Posterior vena cava (tissue), 2 donors: ENCODE measurements around the gene CYYR1. TPM values are rescaled to one million over a fixed set of nuclear protein-coding genes. Genes with fewer than 3 reads are reported as not detected.
"Not testable (repeated sequence)": the region's sequence is repeated elsewhere in the genome, so short reads cannot be mapped to it uniquely, and the experiment has no call there.

Source experiments
- DNase-seq: peaks from one replicate; pipeline ENCODE4 v3.0.0-alpha.2; 2020; ENCODE audit warnings: low spot score
- intact Hi-C, 2 donors: fragments of 100-400 bp; cut with DNase I; formaldehyde crosslinking; loops; one replicate each; pipeline versions ENCODE4 v1.14.1 to v1.14.2; 2022 to 2023
- total RNA-seq, 2 donors: library from RNA; stranded (reverse); fragmentation: NEBNext Ultra II Directional; extraction: Animal tissue kit (Norgen Biotek cat#: 25700); gene quantifications; one replicate each; pipeline ENCODE4 v1.2.1, GENCODE V29; 2021
- donor health status: DM: yes; HTN: yes; CAD: no.
- donor health status: DM: yes; HTN: yes; CAD: no.

The CYYR1 gene
- total RNA-seq, 2 donors from 2014 or later: 18.1 to 22.8 TPM

- intact Hi-C loops: no loop called here
- DNase-seq: no peak
These were observed 69.7 kb downstream of the CYYR1 start for GRCh38 chr21:26503414-26503813.

GRCh38 chr21:26501495-26502021, 71.5 kb downstream of the CYYR1 start:
- DNase-seq: no peak
- intact Hi-C loops: no loop called here

- intact Hi-C loops: no loop called here
- DNase-seq: no peak
These were observed 73.6 kb downstream of the CYYR1 start for GRCh38 chr21:26499495-26499894.

GRCh38 chr21:26495283-26495849, 77.7 kb downstream of the CYYR1 start:
- DNase-seq: no peak
- intact Hi-C loops: no loop called here

- DNase-seq: no peak
- intact Hi-C loops: no loop called here
These were observed 81.4 kb downstream of the CYYR1 start for GRCh38 chr21:26491663-26492062.

GRCh38 chr21:26490771-26491170, 82.3 kb downstream of the CYYR1 start:
- intact Hi-C loops: no loop called here
- no peak for DNase-seq

- intact Hi-C loops: no loop called here
- DNase-seq: no peak
These were observed 83.3 kb downstream of the CYYR1 start for GRCh38 chr21:26489781-26490180.

- no peak for DNase-seq
- intact Hi-C loops: no loop called here
These were observed 85.1 kb downstream of the CYYR1 start for GRCh38 chr21:26487981-26488480.

GRCh38 chr21:26473471-26473870, 99.6 kb downstream of the CYYR1 start:
- DNase-seq: no peak
- intact Hi-C loops: no loop called here

GRCh38 chr21:26471099-26471471, 102.0 kb downstream of the CYYR1 start:
- DNase-seq: no peak
- intact Hi-C loops: no loop called here

GRCh38 chr21:26470351-26471098, 102.6 kb downstream of the CYYR1 start:
- no peak for DNase-seq
- intact Hi-C loops: no loop called here

- DNase-seq: no peak
- intact Hi-C loops: no loop called here
These were observed 103.3 kb downstream of the CYYR1 start for GRCh38 chr21:26469789-26470188.

- intact Hi-C loops: no loop called here
- no peak for DNase-seq
These were observed 107.2 kb downstream of the CYYR1 start for GRCh38 chr21:26465916-26466315.

GRCh38 chr21:26461500-26461899, 111.6 kb downstream of the CYYR1 start:
- intact Hi-C loops: no loop called here
- no peak for DNase-seq

- intact Hi-C loops: no loop called here
- DNase-seq: no peak
These were observed 112.5 kb downstream of the CYYR1 start for GRCh38 chr21:26460621-26461020.

GRCh38 chr21:26458854-26459253, 114.2 kb downstream of the CYYR1 start:
- DNase-seq, intact Hi-C loops: not testable (repeated sequence)

- intact Hi-C loops: no loop called here
- no peak for DNase-seq
These were observed 115.3 kb downstream of the CYYR1 start for GRCh38 chr21:26457817-26458216.

GRCh38 chr21:26453267-26453666, 119.8 kb downstream of the CYYR1 start:
- intact Hi-C loops: no loop called here
- DNase-seq: no peak

GRCh38 chr21:26451081-26451740, 121.9 kb downstream of the CYYR1 start:
- intact Hi-C loops: no loop called here
- DNase-seq: no peak

- intact Hi-C loops: no loop called here
- DNase-seq: no peak
These were observed 123.9 kb downstream of the CYYR1 start for GRCh38 chr21:26449161-26449560.
